ENCODE measurements around the gene EGLN2.
"Not testable (repeated sequence)": the region's sequence is repeated elsewhere in the genome, so short reads cannot be mapped to it uniquely, and the experiment has no call there.

DNA sequence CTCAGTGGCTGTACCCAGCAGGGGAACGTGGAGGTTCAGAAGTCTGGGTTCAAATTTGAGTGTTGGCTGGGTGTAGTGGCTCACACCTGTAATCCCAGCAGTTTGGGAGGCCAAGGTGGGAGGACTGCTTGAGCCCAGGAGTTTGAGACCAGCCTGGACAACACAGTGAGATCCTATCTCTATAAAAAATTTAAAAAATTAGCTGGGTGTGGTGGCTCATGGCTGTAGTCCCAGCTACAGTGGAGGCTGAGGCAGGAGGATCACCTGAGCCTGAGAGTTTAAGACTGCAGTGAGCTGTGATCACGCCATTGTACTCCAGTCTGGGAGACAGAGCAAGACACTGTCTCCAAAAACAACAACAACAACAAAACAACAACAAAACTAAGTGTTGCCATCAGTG is 14.8 kb upstream of the EGLN2 start:
- TF ChIP-seq EZH2 (IDR thresholded peaks at IDR 0.05); POLR2AphosphoS5 (IDR thresholded peaks at IDR 0.05; ENCODE audit: borderline replicate concordance, low read depth, low read length): not testable (repeated sequence)
